ENCODE data around the gene ZNF564.
"Not testable (repeated sequence)": the region's sequence is repeated elsewhere in the genome, so short reads cannot be mapped to it uniquely, and the experiment has no call there.

Gene ZNF564

GRCh38 chr19:12551060-12551832 lies at the start of gene ZNF564:
Gene ZNF564, minus strand, starts transcription at chr19:12551482. Its CDS starts 150 bp downstream, at chr19:12551332.
- DNase-seq (ENCODE audit: low read depth), result peak; percentile 96

GRCh38 chr19:12597594-12597993 lies 46.3 kb upstream of the ZNF564 start:
- DNase-seq (ENCODE audit: low read depth), result no peak

DNA sequence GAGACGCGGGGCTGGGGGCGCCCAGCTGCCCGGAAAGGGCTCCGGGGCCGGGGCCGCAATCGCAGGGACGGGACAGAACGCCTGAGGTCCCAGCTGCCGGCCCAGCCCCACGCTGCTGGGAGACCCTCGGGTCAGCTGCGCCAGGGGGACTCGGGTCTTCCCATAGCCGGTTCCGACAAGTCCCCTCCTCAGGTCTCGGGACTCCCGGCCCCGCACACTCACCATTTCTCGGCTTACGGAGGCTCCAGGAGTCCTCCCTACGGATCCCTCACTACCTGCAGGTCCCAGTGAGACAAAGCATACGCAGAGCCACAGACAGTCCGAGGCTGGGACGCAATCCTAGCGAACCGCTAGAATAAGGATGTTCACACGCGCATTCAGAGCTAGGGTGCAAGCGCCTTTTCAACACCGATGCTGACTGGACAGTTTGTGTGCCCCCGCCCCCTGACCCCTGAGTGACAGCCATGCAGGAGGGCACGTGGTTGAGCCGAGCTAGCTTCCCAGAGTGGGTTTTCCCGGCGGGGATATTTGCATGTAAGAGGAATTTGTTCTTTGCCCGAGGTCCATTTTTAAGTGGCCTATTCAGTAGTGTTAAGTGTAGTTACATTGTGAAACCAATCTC lies 45.8 kb upstream of the ZNF564 start:
- DNase-seq (ENCODE audit: low read depth), result no peak

- no peak for DNase-seq (ENCODE audit: low read depth)
These were observed 45.2 kb upstream of the ZNF564 start for GRCh38 chr19:12596485-12596884.

- DNase-seq (ENCODE audit: low read depth), result no peak
These were observed 29.8 kb upstream of the ZNF564 start for GRCh38 chr19:12581100-12581499.

DNA sequence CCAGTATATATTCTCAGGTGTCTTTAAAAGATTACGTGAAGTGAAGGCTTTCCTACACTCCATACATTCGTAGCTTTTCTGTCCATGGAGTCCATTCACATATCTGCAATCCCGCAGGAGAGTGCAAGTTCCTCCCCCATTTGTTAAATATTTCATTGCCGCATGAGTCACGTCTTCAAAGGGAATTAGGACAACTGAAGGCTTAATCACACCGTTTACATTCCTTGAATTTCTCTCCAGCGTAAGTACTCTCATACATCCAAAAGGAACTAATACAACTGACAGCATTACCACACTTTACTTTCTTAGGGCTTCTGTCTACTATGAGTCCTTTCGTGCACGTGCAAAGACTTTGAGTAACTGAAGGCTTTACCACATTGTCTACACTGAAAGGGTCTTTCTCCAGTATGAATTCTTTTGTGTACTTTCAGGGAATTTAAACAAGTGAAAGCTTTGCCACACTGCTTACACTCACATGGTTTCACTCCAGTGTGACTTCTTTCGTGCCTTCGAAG lies 29.0 kb upstream of the ZNF564 start:
- no peak for DNase-seq (ENCODE audit: low read depth)

DNA sequence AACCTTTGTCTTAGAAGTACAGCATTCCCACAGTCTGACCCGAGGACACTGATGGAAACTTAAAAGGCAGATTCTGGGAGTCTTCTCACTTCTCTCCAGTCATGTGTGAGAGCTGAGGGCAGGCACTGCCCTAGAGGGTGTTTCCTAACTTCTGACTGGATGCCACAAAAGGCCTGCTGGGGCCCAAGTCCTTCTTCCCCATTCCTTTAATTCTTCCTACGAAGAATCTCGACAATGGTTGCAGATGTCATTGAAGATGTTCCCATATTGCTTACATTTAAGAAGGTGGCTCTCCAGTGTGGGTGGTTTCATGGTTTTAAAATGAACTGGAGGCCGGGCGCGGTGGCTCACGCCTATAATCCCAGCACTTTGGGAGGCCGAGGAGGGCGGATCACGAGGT lies 27.4 kb upstream of the ZNF564 start:
- no peak for DNase-seq (ENCODE audit: low read depth)

GRCh38 chr19:12574036-12574435 lies 22.8 kb upstream of the ZNF564 start:
- DNase-seq (ENCODE audit: low read depth), result no peak

- DNase-seq (ENCODE audit: low read depth), result no peak
These were observed 16.7 kb upstream of the ZNF564 start for GRCh38 chr19:12567951-12568350.

DNA sequence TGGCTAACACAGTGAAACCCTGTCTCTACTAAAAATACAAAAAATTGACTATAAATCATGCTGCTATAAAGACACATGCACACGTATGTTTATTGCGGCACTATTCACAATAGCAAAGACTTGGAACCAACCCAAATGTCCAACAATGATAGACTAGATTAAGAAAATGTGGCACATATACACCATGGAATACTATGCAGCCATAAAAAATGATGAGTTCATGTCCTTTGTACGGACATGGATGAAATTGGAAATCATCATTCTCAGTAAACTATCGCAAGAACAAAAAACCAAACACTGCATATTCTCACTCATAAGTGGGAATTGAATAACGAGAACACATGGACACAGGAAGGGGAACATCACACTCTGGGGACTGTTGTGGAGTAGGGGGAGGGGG lies 15.1 kb upstream of the ZNF564 start:
- not testable (repeated sequence) for DNase-seq (ENCODE audit: low read depth)

DNA sequence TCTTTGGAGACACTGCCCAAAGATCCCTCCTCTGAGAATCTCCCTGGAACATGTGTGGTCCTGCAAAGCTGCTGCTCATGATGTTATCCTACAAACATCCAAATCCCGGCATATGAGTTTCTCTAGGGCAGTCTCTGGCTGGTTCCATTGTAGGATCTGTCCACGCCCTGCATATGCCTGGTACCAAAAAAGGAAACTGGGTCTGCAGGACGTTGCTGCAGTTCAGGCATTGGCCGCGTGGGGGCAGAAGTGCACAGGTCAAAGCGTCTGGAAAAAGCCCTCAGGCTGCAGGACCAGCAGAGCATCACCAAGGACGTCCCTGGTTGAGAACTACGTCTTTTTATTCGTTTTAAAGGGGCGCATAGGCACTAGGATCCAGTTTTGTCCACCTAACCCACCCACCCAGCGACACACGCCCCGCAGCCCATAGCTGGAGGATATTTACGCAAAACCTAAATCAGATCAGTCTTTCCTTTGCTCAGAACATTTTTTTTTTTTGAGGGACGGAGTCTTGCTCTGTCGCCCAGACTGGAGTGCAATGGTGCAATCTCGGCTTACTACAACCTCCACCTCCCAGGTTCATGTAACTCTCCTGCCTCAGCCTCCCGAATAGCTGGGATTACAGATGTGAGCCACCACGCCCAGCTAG lies 12.9 kb upstream of the ZNF564 start:
- DNase-seq (ENCODE audit: low read depth), result peak; percentile 85

- DNase-seq (ENCODE audit: low read depth), result no peak
These were observed 4.2 kb upstream of the ZNF564 start for GRCh38 chr19:12555456-12555930.

DNA sequence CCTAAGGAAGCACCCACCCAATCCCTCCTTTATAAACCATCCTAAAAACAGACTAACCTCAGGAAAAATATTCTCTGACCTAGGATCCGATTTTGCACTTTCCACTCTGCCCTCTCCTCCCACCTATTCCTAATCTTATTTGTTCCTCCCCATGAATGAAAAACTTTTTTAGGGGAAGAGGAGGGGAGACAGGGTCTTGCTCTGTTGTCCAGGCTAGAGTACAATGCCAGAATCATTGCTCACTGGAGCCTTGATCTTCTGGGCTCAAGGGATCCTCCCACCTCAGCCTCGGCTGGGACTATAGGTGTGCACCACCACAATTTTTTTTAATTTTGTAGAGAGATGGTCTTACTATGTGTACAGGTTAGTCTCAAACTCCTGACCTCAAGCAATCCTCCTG lies 4.4 kb downstream of the ZNF564 start:
- no peak for DNase-seq (ENCODE audit: low read depth)

GRCh38 chr19:12546068-12546467 lies 5.2 kb downstream of the ZNF564 start:
- no peak for DNase-seq (ENCODE audit: low read depth)

- no peak for DNase-seq (ENCODE audit: low read depth)
These were observed 6.0 kb downstream of the ZNF564 start for GRCh38 chr19:12545267-12545666.

DNA sequence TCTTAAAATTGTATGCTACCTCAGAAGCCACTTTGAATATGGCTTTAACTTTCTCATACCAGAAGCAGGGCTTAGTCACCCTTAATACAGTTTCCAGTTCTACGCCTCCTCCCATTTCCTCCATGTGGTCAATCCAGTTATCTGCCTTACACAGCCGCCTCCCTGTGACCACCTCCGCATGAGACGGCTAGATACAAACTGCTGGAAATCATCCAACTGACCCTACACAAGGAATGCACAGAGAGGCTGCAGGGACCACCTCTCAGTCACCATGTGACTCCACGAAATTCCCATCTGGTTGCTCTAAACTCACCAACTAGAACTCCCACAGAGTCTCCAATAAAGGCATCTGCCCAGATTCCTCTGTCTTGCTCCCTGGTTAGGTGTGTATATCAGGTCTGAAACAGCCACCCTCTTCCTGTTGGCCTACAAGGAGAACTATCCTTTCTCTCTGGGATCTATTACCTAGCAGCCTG lies 6.8 kb downstream of the ZNF564 start:
- DNase-seq (ENCODE audit: low read depth), result no peak

GRCh38 chr19:12543855-12544254 lies 7.4 kb downstream of the ZNF564 start:
- no peak for DNase-seq (ENCODE audit: low read depth)

GRCh38 chr19:12527034-12527836 lies 24.0 kb downstream of the ZNF564 start:
- DNase-seq (ENCODE audit: low read depth), result peak; percentile 8

- no peak for DNase-seq (ENCODE audit: low read depth)
These were observed 24.7 kb downstream of the ZNF564 start for GRCh38 chr19:12526542-12526941.

DNA sequence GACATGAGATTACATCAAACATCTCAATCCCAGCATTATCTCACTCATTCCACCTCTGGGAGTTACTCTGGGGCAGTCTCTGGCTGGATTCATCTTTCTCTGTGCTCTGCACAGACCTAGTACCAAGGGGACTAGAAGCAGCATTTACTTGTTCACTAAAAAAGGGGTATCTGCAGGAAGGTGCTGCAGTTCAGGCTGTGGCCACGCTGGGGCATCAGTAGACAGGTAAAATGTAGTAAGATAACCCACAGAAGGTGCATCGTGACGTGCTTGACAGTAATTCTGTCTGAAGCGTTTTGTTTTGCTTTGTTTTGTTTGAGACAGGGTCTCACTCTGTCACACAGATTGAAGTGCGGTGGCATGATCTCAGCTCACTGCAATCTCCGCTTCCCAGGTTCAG lies 29.3 kb downstream of the ZNF564 start:
- DNase-seq (ENCODE audit: low read depth), result no peak

- no peak for DNase-seq (ENCODE audit: low read depth)
These were observed 37.7 kb downstream of the ZNF564 start for GRCh38 chr19:12513531-12514061.

- DNase-seq (ENCODE audit: low read depth), result no peak
These were observed 54.2 kb downstream of the ZNF564 start for GRCh38 chr19:12497032-12497431.

Measured in GM04504 (cell line).